Stimulated activated CD4-positive, alpha-beta T cell treated with anti-CD3 and anti-CD28 coated beads, Interleukin-12 subunit alpha, Interleukin-12 subunit beta, amount 100 ng/mL, for 4 hours (primary cell): ENCODE results near the gene S100A4.
"Not testable (repeated sequence)": the region's sequence is repeated elsewhere in the genome, so short reads cannot be mapped to it uniquely, and the experiment has no call there.

Experiments used
- DNase-seq: peaks from one replicate; pipeline ENCODE4 v3.0.0-alpha.2; 2020

Gene S100A4

DNA sequence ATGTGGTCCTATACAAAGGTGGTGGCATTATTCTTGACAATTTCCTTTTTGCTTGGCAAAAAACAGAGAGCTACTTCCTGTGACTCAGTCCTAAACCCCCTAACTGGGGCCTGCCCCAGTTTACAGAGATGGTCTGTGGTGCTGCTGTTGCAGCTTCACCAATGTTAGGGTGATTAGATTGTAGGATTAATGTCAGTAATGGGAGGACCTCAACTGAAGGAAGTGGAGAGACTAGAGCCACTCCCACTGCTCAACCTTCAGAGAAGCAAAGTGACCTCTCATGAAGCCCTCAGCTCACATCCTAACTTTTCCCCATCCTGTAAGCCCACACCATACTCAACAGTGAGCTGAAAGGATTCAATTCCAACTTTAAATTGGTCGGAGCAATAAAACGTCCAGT, 13.4 kb downstream of the S100A4 start:
- DNase-seq, result no peak

DNA sequence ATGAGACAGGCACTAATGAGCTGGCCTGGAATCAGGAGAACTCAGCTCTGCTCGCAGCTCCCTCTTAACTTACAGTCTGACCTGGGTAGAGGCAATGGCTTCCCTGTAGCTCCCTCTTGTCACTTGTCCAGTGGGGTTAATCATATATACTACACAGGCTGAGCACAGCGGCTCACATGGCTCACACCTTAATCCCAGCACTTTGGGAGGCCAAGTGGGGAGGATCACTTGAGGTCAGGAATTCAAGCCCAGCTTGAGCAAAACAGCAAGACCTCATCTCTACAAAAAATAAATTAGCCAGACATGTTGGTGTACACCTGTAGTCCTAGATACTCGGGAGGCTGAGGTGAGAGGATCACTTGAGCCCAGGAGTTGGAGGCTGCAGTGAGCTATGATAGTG, 14.0 kb downstream of the S100A4 start:
- no peak for DNase-seq

- no peak for DNase-seq
Observed at GRCh38 chr1:153527683-153528040, 17.9 kb downstream of the S100A4 start.

GRCh38 chr1:153527023-153527682, 18.5 kb downstream of the S100A4 start:
- DNase-seq, result no peak

GRCh38 chr1:153526132-153526543, 19.5 kb downstream of the S100A4 start:
- DNase-seq, result no peak

GRCh38 chr1:153525088-153525728, 20.4 kb downstream of the S100A4 start:
- DNase-seq, result no peak

DNA sequence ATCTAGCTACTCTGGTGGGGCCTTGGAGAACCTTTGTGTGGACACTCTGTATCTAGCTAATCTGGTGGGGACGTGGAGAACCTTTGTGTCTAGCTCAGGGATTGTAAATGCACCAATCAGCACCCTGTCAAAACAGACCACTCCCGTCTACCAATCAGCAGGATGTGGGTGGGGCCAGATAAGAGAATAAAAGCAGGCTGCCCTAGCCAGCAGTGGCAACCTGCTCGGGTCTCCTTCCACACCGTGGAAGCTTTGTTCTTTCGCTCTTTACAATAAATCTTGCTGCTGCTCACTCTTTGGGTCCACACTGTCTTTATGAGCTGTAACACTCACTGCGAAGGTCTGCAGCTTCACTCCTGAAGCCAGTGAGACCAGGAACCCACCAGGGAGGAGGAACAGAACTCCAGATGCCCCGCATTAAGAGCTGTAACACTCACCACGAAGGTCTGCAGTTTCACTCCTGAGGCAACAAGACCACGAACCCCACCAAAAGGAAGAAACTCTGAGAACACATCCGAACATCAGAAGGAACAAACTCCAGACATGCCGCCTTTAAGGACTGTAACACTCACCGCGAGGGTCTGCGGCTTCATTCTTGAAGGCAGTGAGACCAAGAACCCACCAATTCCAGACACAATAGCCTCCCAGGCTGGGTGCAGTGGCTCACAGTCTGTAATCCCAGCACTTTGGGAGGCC, 23.1 kb downstream of the S100A4 start:
- not testable (repeated sequence) for DNase-seq

GRCh38 chr1:153521808-153522207, 23.8 kb downstream of the S100A4 start:
- DNase-seq, result not testable (repeated sequence)

DNA sequence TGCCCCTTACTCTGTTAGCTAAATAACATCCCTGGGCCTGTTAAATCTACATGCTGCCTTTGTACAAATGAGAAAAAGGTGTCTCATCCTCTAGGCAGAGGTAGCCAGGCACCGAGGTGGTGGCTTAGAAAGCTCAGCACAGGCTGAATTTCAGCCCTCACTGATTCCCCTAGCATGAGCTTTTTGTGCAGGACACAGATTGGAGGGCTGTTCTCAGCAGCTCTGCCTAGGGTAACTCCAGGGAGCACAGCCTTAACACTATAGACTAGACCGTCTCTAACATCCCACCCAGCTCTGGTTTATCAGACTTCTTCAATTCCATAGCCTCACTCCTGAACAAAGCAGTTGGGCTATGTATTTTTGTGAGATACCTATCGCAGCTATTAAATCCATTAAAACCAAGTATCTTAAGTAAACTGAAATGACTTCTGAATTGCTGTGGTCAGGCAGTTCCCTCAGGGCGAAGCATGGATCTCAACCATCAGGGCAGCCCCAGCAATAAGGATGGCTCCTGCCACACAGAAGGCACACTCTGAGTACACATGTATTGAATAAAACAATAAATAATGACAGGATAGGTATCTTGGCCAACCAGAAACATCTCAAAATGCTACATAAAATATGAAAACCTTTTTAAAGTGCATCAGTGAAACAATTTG, 24.7 kb downstream of the S100A4 start:
- DNase-seq, result no peak

DNA sequence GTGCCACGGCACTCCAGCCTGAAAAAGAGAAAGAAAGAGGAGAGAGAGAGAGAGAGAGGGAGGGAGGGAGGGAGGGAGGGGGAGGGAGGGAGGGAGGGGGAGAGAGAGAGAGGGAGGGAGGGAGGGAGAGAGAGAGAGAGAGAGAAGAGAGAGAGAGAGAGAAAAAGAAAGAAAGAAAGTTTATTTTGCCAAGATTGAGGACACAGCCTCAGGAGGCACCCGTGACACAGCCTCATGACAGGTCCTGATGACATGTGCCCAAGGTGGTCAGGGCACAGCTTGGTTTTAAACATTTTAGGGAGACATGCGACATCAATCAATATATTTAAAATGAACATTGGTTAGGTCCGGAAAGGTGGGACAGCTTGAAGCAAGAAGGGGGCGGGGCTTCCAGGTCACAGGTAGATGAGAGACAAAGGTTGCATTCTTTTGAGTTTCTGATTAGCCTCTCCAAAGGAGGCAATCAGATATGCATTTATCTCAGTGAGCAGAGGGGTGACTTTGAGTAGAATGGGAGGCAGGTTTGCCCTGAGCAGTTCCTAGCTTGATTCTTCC, 25.4 kb downstream of the S100A4 start:
- DNase-seq, result not testable (repeated sequence)

DNA sequence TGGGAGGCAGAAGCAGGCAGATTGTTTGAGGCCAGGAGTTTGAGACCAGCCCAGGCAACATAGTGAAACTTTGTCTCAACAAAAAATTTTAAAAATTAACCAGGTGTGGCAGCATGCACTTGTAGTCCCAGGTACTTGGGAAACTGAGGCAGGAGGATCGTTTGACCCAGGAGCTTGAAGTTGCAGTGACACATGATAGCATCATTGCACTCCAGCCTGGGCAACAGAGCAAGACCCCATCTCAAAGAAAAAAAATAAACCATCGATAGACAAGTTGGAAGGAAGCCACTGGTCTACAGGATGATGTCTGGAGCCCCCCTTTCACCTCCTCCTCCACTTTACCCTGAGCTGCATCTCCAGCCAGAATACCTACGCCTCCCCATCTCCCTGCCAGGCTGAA, 26.4 kb downstream of the S100A4 start:
- no peak for DNase-seq

GRCh38 chr1:153515504-153516394, 29.9 kb downstream of the S100A4 start:
- no peak for DNase-seq

DNA sequence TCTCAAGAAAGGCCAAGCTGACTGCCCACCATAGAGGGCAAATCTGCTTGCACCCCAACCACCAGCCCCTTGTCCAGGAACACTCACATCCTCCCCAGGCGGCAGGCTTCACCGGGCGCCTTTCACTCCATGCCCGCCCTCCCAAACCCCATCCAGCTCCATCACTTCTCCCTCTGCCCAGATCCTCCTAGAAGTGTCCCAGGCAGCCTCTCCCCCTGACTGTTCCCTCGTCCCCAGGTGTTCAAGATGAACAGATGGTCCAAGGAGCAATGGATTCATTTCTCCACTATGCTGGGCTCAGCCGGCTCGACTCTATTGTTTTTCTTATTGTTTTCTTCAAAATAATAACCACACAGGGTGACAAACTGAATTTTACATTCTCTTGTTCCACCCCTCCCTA, 31.9 kb downstream of the S100A4 start:
- no peak for DNase-seq

DNA sequence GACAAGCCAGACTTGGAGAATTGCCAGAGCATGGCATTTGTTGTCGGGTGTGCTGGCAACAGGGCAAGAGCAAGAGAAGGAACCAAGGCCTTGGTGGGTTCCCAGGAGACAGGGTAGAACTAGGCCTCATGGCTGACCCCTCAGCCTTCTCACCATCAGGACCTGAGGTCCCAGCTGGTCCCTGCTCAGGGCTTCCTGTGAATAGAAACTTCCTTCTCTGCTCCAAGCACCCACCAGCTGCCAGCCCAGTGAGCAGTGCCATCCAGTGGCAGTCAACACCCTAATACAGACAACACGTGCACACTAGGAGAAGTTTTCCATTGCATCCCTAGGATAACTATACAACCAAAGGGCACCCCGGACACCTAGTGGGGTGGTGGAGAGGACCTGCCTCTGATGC, 32.6 kb downstream of the S100A4 start:
- DNase-seq, result no peak

- DNase-seq, result peak; percentile 76
Observed at GRCh38 chr1:153510984-153511410, 34.6 kb downstream of the S100A4 start.

GRCh38 chr1:153509729-153510354, 35.8 kb downstream of the S100A4 start:
- peak; percentile 66 for DNase-seq

- no peak for DNase-seq
Observed at GRCh38 chr1:153509036-153509435, 36.6 kb downstream of the S100A4 start.

DNA sequence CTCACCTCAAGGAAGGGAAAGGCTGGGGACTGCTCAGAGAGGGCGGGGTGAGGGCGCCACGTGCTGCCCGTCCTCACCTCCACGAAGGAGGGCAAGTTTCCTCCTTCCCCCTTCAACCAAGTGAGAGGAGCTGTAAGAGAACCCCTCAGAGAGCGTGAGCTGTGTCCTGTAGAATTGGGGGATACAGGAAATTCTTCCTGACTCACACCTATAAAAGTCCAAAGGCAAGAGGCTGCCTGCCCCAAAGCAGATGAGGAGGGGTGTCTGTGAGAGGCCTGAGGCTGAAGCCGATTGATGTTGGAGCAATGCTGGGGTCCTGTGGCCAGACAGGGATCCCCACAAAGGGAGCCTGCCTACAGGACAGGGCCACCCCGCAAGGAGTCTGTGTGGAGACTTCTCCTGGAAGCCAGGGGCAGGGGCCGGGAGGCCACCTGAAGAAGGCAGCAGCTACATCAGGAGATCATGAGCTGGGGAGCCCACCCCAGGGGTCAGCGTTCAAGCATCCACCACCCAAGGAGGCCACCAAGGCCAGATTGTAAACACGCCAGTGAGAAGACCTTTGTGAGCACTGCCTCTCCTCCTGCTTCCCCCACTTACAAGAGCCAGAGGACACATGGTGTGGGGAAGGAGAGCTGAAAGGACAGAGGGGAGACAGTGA, 37.6 kb downstream of the S100A4 start:
- no peak for DNase-seq

DNA sequence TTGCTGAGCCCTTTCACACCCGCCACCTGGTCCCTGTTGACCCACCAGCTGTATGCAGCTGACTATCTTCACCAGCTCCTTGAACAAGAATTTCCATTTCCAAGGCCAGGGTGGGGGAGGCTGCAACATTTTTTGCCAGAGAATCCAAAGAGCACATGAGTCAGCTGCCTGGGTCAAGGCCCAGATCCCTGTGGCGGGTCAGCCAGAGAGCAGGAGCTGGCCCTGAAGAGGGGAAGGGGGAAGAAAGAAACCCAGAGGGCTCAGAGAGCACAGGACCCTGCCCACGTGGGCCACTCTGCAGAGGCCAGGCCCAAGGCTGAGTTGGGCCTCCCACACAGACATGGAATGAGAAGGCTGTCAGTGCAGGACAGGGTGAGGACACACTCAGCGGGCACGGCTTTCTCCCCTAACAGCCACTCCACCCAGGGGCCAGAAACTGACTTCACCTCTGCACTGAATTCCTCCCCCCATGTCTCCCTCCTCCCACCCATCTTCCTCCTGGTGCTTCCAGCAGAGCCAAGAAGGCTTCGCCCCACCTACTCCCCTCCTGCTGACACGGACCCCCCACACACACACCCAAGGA, 38.7 kb downstream of the S100A4 start:
- DNase-seq, result no peak

- DNase-seq, result no peak
Observed at GRCh38 chr1:153506386-153506785, 39.2 kb downstream of the S100A4 start.

DNA sequence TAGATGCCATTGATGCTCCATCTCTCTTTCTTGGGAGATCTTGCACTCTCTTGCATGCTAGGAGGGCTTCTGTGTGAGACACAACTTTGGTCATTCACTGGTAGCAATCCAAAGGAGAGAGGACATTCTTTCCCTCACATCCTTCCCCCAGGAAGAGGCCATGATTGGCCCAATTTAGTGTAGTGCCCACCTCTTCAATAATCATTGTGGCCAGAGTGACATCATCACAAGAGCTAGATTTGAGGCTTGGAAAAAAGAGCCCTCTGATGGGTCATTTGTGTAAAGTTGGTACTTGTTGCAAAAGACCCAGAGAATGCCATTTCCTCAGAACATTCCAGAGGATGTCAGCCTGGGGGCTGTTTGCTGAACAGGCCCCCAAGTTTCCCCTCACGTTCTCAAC, 40.0 kb downstream of the S100A4 start:
- no peak for DNase-seq
